Stimulated activated CD4-positive, alpha-beta T cell treated with anti-CD3 and anti-CD28 coated beads, Interleukin-15, amount 100 ng/mL, for 1 hour (primary cell): ENCODE data around the gene LSM12.

Experiments used
- DNase-seq, 2 donors: peaks; one replicate each; pipeline ENCODE4 v3.0.0-alpha.2; 2020; ENCODE audit warnings: low read depth in 1 of 2, low spot score in 1 of 2

The LSM12 gene

DNA sequence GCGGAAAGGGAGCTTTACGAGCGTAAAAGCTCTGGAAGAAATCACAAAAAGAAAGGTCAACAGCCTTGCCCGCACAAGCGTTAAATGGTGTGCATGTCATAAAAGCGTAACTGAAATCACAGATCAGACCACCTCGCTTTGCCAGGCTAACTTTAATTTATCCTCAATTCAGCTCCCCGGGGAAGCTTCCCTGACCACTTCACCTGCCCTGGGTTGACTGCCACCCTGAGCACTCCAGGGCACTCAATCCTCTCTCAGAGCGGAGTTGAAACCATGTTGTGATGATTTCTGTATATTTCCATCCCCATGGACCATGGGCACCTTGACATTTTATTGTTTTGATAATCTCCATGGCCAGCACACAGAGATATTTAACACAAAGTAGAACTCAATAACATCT, 78.2 kb downstream of the LSM12 start:
- DNase-seq: no peak

DNA sequence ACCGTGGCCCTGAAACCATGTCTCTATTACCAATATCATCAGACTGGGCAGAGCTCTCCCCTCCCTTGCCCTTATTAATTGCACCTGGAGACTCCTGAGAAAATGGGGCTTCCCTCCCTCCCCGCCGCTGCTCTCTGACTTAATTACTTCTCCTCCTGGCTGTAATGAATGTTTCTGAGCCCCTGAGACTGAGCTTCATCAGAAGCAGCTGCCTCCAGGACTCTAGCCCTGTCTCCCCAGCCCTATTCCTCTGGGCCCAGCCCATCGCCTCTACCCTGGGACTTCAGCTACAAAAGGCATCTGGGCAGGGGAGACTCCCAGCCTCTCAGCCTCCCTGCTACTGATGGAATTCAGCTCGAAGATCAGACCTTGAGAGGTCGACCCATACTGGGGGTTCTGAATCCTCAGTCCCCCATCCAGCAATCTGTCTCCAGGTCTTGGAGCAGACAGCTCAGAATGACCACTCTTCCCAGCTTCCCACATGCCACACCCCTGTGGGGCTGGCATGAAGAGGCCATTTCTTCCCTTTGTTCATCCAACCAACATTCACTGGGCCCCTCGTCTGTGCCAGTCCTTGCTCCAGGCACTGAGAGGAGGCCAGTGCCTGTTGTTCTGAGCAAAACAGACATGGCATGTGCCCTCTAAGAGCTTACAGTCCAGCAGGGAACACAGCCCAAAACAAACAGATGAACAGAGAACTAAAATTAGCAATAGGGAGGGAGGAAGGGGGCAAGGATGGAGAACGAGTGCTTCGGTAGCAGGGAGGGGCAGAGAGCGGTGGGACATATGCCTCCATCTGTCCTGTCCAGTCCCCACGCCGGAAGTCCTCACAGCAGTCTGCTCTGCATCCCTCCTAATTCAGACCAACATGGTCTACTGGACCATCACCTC, 79.1 kb downstream of the LSM12 start:
- no peak for DNase-seq

DNA sequence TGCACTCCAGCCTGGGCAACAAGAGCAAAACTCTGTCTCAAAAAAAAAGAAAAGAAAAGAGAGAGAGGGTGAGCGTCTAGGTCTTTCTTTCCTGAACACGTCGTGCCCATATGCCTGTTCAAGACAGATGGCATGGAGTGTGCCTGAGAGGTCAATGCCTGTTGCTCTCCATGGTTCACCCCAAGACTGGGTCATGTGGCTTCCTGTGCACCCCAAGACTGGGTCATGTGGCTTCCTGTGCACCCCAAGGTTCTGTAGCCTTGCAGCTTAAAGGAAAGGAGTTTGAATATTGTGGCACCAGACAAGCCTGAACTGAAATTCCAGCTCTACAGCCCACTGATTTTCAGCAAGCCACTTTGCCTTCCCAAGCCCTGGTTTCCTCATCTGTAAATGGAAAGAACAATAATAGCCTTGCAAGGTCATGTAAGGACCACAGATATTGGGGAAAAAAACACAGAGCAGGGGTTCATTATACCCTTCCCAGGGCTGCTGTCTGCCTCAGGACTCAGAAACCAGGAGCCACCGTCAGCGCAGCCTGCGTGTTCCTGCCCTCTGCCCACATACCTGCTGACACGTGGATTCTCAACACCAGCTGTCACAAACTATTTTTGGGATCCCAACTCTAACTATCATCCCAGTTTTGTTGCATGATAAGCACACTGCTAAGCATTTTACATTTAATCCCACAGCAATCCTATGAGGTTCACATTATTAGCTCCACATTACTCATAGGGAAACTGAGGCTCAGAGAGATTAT, 80.1 kb downstream of the LSM12 start:
- no peak for DNase-seq

DNA sequence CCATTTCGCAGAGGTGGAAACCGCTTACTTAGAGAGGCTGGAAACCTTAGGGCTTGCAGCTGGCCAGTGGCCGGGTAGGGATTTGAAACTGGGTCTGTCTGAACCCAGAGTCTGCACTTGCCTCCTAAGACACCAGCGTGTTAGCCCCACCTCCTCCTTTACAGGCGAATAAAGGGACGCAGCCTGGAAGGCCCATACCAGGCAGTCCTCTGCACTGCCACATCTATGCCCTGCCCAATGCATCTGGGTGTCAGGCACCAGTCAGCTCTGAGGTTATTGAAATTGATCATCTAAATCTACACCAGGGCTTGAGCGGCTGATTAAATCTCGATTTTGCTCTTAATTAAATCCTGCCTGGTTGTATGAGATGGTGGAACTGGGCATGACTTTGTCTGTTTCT, 82.0 kb downstream of the LSM12 start:
- no peak for DNase-seq
